GM18517 (cell line): Measurements from ENCODE around the gene TRIM31.
"Not testable (repeated sequence)": the region's sequence is repeated elsewhere in the genome, so short reads cannot be mapped to it uniquely, and the experiment has no call there.

ENCODE experiments used
- ATAC-seq: cut with Tn5 transposase; IDR thresholded peaks from one replicate; pipeline ENCODE4 v1.9.1; 2021; ENCODE audit warnings: mild to moderate bottlenecking, moderate library complexity; ENCODE audit not compliant: unreplicated experiment

Gene TRIM31

DNA sequence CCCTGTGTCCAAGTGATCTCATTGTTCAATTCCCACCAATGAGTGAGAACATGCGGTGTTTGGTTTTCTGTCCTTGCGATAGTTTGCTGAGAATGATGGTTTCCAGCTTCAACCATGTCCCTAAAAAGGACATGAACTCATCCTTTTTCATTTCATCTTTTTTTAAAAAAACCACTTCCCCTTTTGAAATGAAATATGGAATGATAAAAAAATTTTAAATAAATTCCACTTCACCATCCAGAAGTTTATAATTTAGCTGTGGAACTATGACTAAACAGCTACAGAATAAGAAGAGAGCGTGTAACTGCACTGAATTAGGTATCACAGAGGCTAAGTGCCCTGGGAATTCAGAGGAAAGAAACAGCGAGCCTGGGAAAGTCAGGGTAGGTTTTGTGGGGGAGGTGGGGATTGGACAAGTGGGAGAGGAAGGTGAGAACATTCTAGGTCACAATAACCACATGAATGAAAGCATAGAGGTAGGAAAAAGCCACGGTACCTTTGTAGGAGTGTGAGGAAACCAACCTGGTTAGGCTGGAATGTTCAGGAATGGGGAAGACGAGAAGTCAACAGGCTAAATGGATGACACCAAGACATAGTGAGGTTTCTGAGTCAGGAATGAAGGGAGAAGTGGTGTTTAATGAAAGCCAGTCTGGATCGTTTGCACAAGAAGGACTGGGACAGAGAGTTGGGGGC, 37.1 kb upstream of the TRIM31 start:
- ATAC-seq: no peak

DNA sequence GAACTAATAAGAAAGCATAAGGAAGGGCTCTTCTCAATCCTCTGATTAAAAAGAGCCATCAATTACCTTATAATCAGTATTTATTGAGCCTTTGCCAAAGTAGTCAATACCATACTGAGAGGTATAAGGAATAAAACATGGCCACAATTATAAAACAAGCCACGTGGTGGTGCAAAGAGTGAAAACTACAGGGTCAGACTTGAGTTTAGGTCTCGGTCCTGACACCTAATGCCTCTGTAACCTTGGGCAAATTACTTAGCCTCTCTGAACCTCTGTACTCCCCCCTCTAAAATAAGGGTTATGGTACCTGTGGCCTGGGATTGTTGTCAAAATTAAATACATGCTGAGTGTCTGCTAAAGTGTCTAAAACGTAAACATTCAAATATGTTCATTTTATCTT, 36.3 kb upstream of the TRIM31 start:
- ATAC-seq: no peak

- no peak for ATAC-seq
These were observed 34.2 kb upstream of the TRIM31 start for GRCh38 chr6:30147096-30147495.

- no peak for ATAC-seq
These were observed 32.9 kb upstream of the TRIM31 start for GRCh38 chr6:30145818-30146217.

DNA sequence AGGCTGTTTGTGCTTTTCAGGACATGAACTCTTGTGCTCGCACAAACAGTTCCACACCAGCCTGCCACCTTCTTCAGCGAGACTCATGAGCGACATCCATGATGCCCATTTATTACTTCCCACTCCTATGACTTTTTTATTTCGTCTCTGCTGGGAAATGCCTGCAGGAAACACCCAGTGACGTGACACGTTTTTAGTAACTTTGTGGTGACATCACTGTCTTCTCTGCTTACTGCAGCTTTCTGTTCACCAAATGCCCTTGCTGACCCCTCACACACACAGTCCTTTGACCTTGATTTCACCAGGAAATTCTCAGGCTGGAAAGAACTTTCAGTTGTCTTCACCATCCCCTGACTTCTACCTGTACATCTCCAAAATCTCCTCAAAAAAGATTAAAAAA, 31.9 kb upstream of the TRIM31 start:
- ATAC-seq: no peak

DNA sequence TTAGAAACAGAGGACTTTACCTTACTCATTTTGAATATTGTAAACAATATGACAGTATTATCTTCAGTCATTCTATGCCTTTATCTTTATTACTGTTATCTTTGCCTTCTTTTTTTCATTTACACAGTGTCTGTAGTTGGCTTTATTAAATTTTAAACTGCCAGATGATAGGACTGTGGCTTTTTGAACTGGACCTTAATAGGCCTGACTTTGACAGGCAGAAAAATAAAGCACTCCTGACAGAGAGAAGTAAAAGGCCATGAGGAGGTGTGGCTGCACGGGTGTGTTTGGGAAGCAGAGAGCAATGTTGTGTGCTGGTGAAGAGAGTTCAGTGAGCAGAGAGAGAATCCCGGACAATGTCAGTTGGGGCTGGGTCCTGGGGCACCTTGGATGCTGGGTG, 30.9 kb upstream of the TRIM31 start:
- no peak for ATAC-seq

- no peak for ATAC-seq
These were observed 29.8 kb upstream of the TRIM31 start for GRCh38 chr6:30142665-30143064.

GRCh38 chr6:30140240-30140639, 27.4 kb upstream of the TRIM31 start:
- ATAC-seq: not testable (repeated sequence)

DNA sequence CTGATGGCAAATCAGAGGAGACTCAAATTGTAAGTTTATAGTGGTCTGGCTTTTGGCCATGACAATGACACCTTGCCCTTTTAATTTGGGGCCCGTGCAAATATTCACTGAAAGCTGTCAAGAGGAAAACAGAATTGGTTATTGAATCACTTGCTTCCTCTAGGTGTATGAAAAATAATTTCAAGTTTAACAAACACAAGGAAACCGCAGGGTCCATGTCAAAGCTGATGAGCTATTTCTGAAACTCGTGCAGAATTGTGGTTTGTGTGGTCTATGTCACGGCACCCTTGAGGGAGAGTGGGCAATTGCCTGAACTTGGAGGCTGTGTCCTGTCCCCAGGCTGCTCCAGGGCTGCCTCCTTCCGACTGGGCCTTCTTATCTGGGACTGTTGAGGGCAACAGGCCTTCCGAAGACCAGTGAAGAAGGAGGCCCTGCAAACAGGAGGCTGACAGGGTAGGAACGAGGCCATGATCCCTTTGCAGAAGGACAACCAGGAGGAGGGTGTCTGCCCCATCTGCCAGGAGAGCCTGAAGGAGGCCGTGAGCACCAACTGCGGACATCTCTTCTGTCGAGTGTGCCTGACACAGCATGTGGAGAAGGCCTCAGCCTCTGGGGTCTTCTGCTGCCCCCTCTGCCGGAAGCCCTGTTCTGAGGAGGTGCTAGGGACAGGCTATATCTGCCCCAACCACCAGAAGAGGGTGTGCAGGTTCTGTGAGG, 23.8 kb upstream of the TRIM31 start:
- ATAC-seq: no peak

GRCh38 chr6:30135757-30136156, 22.9 kb upstream of the TRIM31 start, which contains the start of gene TRIM40:
TRIM40 (plus strand) TSS chr6:30136140; CDS start chr6:30137037, 897 bp downstream.
- no peak for ATAC-seq

DNA sequence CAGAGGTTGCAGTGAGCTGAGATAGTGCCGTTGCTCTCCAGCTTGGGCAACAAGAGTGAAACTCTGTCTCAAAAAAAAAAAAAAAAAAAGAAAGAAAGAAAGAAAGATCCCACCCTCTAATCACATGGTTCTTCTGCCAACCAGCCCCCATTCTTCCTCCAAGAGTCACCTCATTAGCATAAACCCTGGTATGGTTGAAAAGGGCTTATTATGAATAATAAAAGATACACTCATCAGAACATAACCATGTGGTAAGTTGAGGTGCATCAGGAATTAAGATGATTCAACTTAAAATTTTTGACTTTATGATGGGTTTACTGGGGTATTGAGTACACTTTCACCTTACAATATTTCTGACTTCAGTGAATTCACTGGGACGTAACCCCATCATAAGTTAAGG, 22.3 kb upstream of the TRIM31 start:
- no peak for ATAC-seq

DNA sequence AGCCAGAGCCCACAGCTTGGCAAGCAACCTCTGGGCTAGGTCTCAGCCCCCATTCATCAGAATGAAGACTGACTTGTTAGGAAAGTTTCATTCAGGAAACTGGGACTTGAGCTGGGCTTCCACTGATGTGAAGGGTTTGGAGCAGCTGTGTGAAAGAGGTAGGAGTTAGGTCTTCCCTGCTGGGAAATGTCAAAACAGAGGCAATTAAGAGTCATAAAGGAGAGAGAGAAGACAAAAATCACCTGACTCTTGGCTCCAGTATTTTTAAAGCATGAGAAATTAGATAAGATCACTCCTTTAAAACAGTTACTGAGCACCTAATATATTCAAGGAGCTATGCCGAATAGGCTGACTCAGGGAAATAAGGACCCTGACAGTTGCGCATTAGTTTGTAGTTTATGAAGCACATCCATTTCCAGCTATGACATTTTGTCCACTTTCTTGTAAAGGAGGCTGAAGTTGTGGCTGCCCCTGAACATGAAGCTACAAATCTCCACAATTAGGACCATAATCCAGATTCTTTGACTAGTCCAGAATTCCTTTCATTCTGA, 19.1 kb upstream of the TRIM31 start:
- no peak for ATAC-seq

DNA sequence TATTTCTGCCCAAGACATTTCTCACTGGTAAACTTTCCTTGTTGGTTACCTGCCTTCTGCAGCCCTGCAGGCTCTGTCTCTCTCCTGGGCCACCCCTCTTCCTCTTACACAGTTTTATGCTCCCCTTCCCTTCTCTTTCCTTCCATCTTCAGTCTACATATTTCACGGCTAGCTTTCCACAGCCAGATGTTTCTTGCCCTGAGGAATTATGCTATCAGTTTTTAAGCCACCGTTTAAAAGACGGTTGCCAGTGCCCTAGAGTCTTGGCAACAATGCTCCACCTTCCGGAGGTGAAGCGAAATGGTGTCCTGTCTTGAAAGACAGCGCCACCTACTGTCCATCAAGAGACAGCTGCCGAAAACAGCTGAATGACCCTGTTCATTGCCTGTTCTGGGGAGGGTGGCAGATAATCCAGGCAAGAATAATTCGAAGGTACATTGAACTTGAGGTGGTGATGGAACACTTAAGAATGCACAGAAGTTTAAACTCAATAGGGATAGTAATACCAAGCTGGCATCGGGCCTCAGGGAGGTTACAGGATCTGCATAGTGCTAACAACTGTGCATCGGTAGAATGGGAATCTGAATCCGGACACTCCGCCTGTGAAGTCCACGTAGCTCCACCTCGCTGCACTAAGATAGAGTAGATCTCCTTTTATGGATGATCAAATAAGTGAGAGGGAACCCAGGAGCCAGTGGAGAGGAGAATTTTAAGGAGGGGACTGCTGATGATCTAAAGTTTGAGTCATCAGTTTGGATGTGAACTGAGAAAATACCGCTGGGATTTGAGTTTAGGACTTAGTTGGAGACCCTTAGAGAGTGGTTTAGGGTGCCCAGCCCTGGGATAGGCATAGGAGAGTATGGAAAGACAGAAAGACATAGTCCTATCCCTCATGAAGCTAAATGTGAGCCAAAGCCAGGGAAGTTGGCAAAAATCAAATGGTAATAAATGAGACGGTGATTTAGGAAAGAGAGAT, 18.3 kb upstream of the TRIM31 start:
- ATAC-seq: peak; percentile 70

DNA sequence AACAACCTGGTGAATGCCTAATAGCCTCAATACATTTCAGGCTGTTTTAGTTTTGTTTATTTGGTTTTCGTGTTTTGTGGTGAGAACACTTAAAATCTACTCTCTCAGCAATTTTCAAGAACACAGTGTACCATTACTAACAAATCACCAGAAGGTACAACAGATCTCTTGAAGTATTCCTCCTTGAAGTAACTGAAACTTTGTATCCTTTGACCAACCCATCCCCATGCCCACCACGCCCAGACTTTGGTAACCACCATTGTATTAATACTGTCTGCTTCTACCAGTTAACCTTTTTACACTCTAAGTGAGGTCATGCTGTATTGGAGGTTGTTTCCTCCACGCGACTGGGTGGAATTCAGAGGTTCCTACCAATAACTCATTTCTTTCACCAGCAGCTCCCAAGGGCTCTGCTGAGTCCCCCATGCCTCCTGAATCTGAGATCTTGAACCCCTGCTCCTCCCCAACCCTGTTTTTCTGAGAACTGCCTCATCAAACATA, 17.3 kb upstream of the TRIM31 start:
- no peak for ATAC-seq

DNA sequence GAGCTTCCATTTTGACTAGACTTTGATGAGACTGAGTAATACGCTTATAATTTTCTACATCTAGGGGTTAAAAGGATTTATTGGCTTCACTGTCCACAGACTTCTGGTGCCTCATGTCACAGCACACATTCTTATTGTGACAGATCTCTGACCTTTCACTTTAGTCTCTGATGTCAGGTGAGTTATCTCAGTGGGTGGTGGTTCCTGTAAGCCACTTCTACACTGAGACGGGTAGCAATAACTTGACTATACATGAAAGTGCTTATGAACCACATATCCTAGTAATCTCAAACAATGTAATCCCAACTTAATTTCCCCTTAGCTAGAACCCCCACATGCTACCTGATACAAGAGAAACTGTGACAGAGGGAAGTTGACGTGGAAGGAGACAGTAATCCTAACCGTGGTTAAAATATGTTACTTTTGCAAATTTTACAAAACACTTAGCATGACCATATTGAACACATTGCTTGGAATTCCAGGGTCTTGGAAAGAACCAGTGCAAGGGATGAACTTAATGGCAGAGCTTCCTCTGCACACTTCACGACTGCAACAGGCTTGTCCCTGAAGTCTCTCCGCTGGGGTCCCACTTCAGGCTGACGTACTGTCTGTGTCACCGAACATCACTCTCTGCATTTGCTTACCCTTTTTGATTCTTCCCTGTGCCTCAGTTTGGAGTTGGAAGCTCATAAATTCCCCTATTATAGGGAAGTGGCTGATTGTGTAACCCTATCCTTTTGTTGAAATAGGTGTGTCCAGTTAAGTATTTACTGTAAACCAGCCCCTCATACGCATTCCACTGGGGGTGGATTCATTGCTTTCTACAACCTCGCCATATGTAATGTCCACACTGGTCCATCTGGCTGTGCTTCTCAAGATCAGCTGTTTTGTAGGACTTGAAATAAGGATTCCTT, 16.6 kb upstream of the TRIM31 start:
- ATAC-seq: no peak

GRCh38 chr6:30127238-30128093, 14.6 kb upstream of the TRIM31 start:
- ATAC-seq: no peak

DNA sequence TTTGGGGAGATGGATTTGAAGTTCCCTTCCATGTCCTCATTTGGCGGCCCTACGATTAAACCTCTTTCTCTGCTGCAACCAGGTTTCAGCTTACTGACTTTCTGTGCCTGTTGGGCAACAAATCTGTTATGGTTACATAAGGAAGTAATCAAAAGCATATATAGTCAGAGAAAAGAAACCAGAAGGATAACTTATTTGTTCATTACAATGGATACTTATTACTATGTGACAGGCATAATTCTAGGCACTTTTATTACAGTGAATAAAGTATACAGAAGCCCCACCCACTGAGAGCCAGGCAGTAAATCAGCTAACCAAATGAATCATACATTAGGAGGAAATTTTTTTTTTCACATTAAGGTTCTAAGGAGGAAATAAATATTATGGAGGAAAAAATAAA, 9.6 kb upstream of the TRIM31 start:
- ATAC-seq: no peak

- ATAC-seq: no peak
These were observed 8.8 kb upstream of the TRIM31 start for GRCh38 chr6:30121446-30122366.
